GM12801 (cell line): ENCODE data around the gene ABCA4.

Experiments
- CTCF ChIP-seq: IDR thresholded peaks from one replicate; pipeline ENCODE4 v1.5.1; 2011; ENCODE audit warnings: control low read depth; ENCODE audit not compliant: insufficient read length; ENCODE audit errors: extremely low read depth

Gene ABCA4

GRCh38 chr1:94120991-94121390 is at the start of gene ABCA4:
ABCA4 (minus strand) TSS chr1:94121148; CDS start chr1:94121045, 103 bp downstream.
- TF ChIP-seq CTCF, result no peak

- TF ChIP-seq CTCF, result no peak
Measured at GRCh38 chr1:94169126-94169525, 48.2 kb upstream of the ABCA4 start.

- no peak for TF ChIP-seq CTCF
Measured at GRCh38 chr1:94165843-94166242, 44.9 kb upstream of the ABCA4 start.

GRCh38 chr1:94160811-94161210 is 39.9 kb upstream of the ABCA4 start:
- TF ChIP-seq CTCF, result no peak

- TF ChIP-seq CTCF, result no peak
Measured at GRCh38 chr1:94156096-94156625, 35.2 kb upstream of the ABCA4 start.

- TF ChIP-seq CTCF, result no peak
Measured at GRCh38 chr1:94154989-94155388, 34.0 kb upstream of the ABCA4 start.

GRCh38 chr1:94153133-94153532 is 32.2 kb upstream of the ABCA4 start:
- TF ChIP-seq CTCF, result no peak
